Measurements from ENCODE around the gene CHTF18.

Gene CHTF18

GRCh38 chr16:807347-808084, 19.1 kb downstream of the CHTF18 start:
- no peak for DNase-seq (ENCODE audit: low read depth, low spot score)
- no CpG with 5 or more reads among the region's 80 CpGs for WGBS (ENCODE audit: insufficient coverage, insufficient read length)
- no peak overlapping the region for H3K27ac ChIP-seq (ENCODE audit: low read length)
- no peaks in the 10 kb centered on the region for H3K27me3 ChIP-seq (ENCODE audit: control insufficient read depth, insufficient read depth, low read length)
- no peaks in the 10 kb centered on the region for H3K4me1 ChIP-seq (ENCODE audit: control insufficient read depth, insufficient read depth, low read length)
- no peaks in the 10 kb centered on the region for H3K36me3 ChIP-seq (ENCODE audit: control insufficient read depth, insufficient read depth, low read length)
- no peaks in the 10 kb centered on the region for H3K9me3 ChIP-seq (ENCODE audit: control insufficient read depth, insufficient read depth, low read length)
- peak overlapping the region; percentile 52; the same call in 1 of the 2 replicates for H3K4me3 ChIP-seq (ENCODE audit: low read length)

GRCh38 chr16:808085-808386, 19.6 kb downstream of the CHTF18 start:
- H3K4me3 ChIP-seq (ENCODE audit: low read length) = peak overlapping the region; percentile 51; the same call in 1 of the 2 replicates
- no CpG with 5 or more reads among the region's 19 CpGs for WGBS (ENCODE audit: insufficient coverage, insufficient read length)
- H3K27ac ChIP-seq (ENCODE audit: low read length) = no peak overlapping the region
- no peaks in the 10 kb centered on the region for H3K27me3 ChIP-seq (ENCODE audit: control insufficient read depth, insufficient read depth, low read length)
- H3K36me3 ChIP-seq (ENCODE audit: control insufficient read depth, insufficient read depth, low read length) = no peaks in the 10 kb centered on the region
- H3K4me1 ChIP-seq (ENCODE audit: control insufficient read depth, insufficient read depth, low read length) = no peaks in the 10 kb centered on the region; the same call in 1 of the 2 replicates
- no peak for DNase-seq (ENCODE audit: low read depth, low spot score)
- no peaks in the 10 kb centered on the region for H3K9me3 ChIP-seq (ENCODE audit: control insufficient read depth, insufficient read depth, low read length)

GRCh38 chr16:813204-813915, 24.9 kb downstream of the CHTF18 start:
- Histone ChIP-seq H3K36me3 (ENCODE audit: control insufficient read depth, insufficient read depth, low read length) (no peaks in the 10 kb centered on the region), H3K4me3 (ENCODE audit: low read length) (peak overlapping the region; percentile 34; the same call in 1 of the 2 replicates), H3K27me3 (ENCODE audit: control insufficient read depth, insufficient read depth, low read length) (no peaks in the 10 kb centered on the region), H3K27ac (ENCODE audit: low read length) (no peak overlapping the region), H3K9me3 (ENCODE audit: control insufficient read depth, insufficient read depth, low read length) (no peaks in the 10 kb centered on the region), H3K4me1 (ENCODE audit: control insufficient read depth, insufficient read depth, low read length) (no peaks in the 10 kb centered on the region; the same call in 1 of the 2 replicates)
- no CpG with 5 or more reads among the region's 67 CpGs for WGBS (ENCODE audit: insufficient coverage, insufficient read length)
- no peak for DNase-seq (ENCODE audit: low read depth, low spot score)

DNA sequence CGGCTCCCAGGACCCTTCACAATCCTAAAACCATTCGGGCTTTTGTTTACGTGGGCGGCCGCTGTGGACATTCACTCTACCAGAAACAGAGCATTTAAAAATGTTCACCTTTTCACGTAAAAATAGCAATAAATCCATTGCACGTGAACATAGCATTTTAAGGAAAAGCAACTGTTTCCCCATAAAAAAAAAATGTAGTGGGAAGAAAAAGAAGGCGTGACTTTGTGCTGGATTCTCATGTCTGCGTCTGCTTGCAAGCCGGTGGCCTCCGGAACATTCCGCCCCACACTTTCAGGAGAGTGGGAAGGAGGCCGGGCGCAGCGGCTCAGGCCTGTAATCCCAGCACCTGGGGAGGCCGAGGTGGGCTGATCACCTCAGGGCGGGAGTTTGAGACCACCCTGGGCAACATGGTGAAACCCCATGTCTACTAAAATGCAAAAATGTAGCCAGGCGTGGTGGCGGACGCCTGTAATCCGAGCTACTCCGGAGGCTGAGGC, 25.5 kb downstream of the CHTF18 start:
- Histone ChIP-seq H3K4me3 (ENCODE audit: low read length) (no peak overlapping the region; the same call in 1 of the 2 replicates), H3K27ac (ENCODE audit: low read length) (no peak overlapping the region), H3K27me3 (ENCODE audit: control insufficient read depth, insufficient read depth, low read length) (no peaks in the 10 kb centered on the region), H3K36me3 (ENCODE audit: control insufficient read depth, insufficient read depth, low read length) (no peaks in the 10 kb centered on the region), H3K4me1 (ENCODE audit: control insufficient read depth, insufficient read depth, low read length) (no peaks in the 10 kb centered on the region; the same call in 1 of the 2 replicates), H3K9me3 (ENCODE audit: control insufficient read depth, insufficient read depth, low read length) (no peaks in the 10 kb centered on the region)
- DNase-seq (ENCODE audit: low read depth, low spot score) = no peak
- WGBS (ENCODE audit: insufficient coverage, insufficient read length) = no CpG with 5 or more reads among the region's 22 CpGs

- Histone ChIP-seq H3K27me3 (ENCODE audit: control insufficient read depth, insufficient read depth, low read length) (no peaks in the 10 kb centered on the region), H3K4me3 (ENCODE audit: low read length) (no peak overlapping the region), H3K27ac (ENCODE audit: low read length) (no peak overlapping the region), H3K9me3 (ENCODE audit: control insufficient read depth, insufficient read depth, low read length) (no peaks in the 10 kb centered on the region), H3K4me1 (ENCODE audit: control insufficient read depth, insufficient read depth, low read length) (no peaks in the 10 kb centered on the region; the same call in 1 of the 2 replicates), H3K36me3 (ENCODE audit: control insufficient read depth, insufficient read depth, low read length) (no peaks in the 10 kb centered on the region)
- no CpG with 5 or more reads among the region's 9 CpGs for WGBS (ENCODE audit: insufficient coverage, insufficient read length)
- DNase-seq (ENCODE audit: low read depth, low spot score) = no peak
Observed at GRCh38 chr16:814974-815373, 26.6 kb downstream of the CHTF18 start.

DNA sequence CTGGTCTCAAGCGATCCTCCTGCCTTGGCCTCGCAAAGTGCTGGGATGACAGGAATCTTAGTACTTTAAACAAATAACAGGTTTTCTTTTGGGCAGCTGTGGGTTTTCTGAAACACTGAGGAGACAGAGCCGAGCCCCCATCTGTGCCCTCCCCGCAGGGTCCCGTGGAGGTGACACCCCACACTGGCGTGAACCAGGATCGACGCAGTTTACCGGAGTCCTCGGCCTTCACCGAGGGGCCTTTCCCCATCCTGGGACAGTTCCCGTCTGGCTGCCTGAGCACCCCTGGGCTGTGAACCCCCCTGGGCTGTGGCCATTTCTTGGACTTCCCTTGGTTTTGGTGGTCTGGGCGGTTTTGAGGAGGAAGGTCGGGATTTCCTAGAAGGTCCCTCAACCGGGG, 27.4 kb downstream of the CHTF18 start:
- H3K36me3 ChIP-seq (ENCODE audit: control insufficient read depth, insufficient read depth, low read length) = no peaks in the 10 kb centered on the region
- no peaks in the 10 kb centered on the region for H3K9me3 ChIP-seq (ENCODE audit: control insufficient read depth, insufficient read depth, low read length)
- WGBS (ENCODE audit: insufficient coverage, insufficient read length) = no CpG with 5 or more reads among the region's 15 CpGs
- peaks cover under 1% of the 10 kb centered on the region for H3K4me1 ChIP-seq (ENCODE audit: control insufficient read depth, insufficient read depth, low read length)
- H3K27me3 ChIP-seq (ENCODE audit: control insufficient read depth, insufficient read depth, low read length) = no peaks in the 10 kb centered on the region
- DNase-seq (ENCODE audit: low read depth, low spot score) = no peak
- no peak overlapping the region for H3K27ac ChIP-seq (ENCODE audit: low read length)
- H3K4me3 ChIP-seq (ENCODE audit: low read length) = no peak overlapping the region

DNA sequence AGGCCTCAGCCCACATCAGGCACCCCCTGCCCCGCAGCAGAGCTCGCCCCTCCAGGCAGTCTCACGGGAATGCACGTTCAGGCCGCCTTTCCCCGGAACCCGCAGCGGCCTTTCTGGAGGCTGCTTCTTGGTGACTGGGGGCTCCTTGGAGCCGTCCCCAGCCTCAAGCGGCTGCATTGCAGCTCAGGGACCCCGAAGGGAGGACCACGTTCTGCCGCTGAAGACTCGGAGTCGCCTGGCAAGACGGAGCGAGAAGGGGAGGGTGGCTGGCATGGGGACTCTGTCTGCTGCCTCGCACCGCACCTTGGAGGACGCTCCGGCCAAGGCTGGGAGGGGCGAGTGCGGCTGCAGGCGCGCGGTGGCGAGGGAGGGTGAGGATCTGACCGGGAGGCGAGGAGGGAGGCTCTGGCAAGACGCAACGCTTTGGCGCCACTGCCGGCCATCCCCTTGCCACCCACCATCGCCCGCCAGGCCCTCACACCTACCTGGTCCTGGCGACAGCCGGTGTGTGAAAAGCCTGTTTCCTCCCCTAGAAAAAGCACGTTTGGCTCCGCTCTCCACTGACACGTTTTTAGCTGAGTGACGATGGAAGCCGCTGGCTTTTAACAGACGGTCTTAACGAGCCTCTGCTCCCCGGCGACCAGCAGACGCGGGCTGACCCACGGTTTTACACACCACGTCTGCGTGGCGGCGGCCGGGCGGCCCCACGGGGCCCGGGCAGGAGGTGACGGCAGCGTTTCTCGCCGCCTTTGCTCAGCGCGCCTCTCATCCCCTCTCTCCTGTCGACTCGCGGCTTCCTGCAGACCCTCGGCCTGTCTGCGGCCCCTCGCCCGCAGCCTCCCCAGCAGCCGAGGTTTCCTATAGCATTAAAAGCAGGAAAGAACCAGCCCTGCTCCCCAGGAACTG, 28.8 kb downstream of the CHTF18 start:
- no CpG with 5 or more reads among the region's 71 CpGs for WGBS (ENCODE audit: insufficient coverage, insufficient read length)
- DNase-seq (ENCODE audit: low read depth, low spot score) = no peak
- no peaks in the 10 kb centered on the region for H3K9me3 ChIP-seq (ENCODE audit: control insufficient read depth, insufficient read depth, low read length)
- no peak overlapping the region for H3K4me3 ChIP-seq (ENCODE audit: low read length)
- peaks cover 3% of the 10 kb centered on the region for H3K4me1 ChIP-seq (ENCODE audit: control insufficient read depth, insufficient read depth, low read length)
- no peaks in the 10 kb centered on the region for H3K36me3 ChIP-seq (ENCODE audit: control insufficient read depth, insufficient read depth, low read length)
- no peaks in the 10 kb centered on the region for H3K27me3 ChIP-seq (ENCODE audit: control insufficient read depth, insufficient read depth, low read length)
- no peak overlapping the region for H3K27ac ChIP-seq (ENCODE audit: low read length)

- no CpG with 5 or more reads among the region's 8 CpGs for WGBS (ENCODE audit: insufficient coverage, insufficient read length)
- DNase-seq (ENCODE audit: low read depth, low spot score) = no peak
- Histone ChIP-seq H3K4me1 (ENCODE audit: control insufficient read depth, insufficient read depth, low read length) (peaks cover 3% of the 10 kb centered on the region), H3K4me3 (ENCODE audit: low read length) (no peak overlapping the region), H3K27me3 (ENCODE audit: control insufficient read depth, insufficient read depth, low read length) (no peaks in the 10 kb centered on the region), H3K36me3 (ENCODE audit: control insufficient read depth, insufficient read depth, low read length) (no peaks in the 10 kb centered on the region), H3K9me3 (ENCODE audit: control insufficient read depth, insufficient read depth, low read length) (no peaks in the 10 kb centered on the region), H3K27ac (ENCODE audit: low read length) (no peak overlapping the region)
Observed at GRCh38 chr16:818132-818531, 29.7 kb downstream of the CHTF18 start.

DNA sequence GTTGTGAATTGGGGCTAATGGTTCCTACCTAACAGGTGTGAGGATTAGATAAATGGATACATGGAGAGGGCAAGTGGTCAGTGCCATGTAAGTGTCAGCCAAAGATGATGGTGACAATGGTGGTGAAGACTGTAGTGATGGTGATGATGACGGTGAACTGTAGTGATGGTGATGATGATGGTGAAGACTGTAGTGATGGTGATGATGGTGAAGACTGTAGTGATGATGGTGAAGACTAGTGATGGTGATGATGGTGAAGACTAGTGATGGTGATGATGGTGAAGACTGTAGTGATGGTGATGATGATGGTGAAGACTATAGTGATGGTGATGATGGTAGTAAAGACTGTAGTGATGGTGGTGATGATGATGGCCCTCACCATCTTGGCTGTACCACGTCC, 30.2 kb downstream of the CHTF18 start:
- no peak for DNase-seq (ENCODE audit: low read depth, low spot score)
- peaks cover 3% of the 10 kb centered on the region; the same call in 1 of the 2 replicates for H3K4me1 ChIP-seq (ENCODE audit: control insufficient read depth, insufficient read depth, low read length)
- no peak overlapping the region for H3K4me3 ChIP-seq (ENCODE audit: low read length)
- H3K36me3 ChIP-seq (ENCODE audit: control insufficient read depth, insufficient read depth, low read length) = no peaks in the 10 kb centered on the region
- no CpG with 5 or more reads among the region's 2 CpGs for WGBS (ENCODE audit: insufficient coverage, insufficient read length)
- H3K27ac ChIP-seq (ENCODE audit: low read length) = no peak overlapping the region
- no peaks in the 10 kb centered on the region for H3K27me3 ChIP-seq (ENCODE audit: control insufficient read depth, insufficient read depth, low read length)
- H3K9me3 ChIP-seq (ENCODE audit: control insufficient read depth, insufficient read depth, low read length) = no peaks in the 10 kb centered on the region
